ENCODE results near the gene NTN4. TPM values are rescaled to one million over a fixed set of nuclear protein-coding genes. Genes with fewer than 3 reads are reported as not detected.

The NTN4 gene
- total RNA-seq, 1 experiment from 2014 or later = 0.17 TPM

DNA sequence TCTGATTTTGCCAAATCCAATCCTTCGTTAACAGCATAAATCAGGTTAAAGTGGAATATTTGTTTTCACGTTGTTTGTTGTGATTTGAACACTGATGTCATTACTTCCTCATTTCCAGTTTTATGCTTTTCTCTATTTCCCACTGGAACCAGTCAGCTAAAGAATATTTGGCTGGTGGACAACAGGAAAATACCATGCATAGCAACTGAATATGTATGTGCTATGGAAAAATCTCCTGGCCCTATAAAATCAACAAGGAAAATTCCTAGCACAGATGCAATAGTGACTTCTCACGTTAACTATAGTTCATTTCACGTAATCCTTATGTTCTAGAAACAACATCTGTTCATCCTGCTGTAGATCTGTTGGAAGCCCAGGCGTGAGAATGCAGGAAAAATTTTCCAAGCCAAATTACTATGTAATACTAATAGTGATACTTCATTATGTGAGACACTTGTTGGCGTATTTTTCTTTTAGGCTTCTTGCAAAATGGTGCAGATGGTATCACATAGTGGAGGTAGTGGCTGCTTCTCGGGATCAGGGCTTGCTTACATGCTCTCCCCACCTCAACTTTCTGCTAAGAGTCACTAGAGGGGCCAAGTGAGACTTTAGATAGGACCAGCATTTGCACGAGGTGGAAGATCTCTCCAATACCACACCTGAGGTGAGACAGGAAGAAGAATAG is 153.0 kb downstream of the NTN4 start:
- no CpG with 5 or more reads among the region's 8 CpGs for WGBS (ENCODE audit: extremely low coverage, insufficient read length, low lambda C conversion rate)
- no peaks in the 10 kb centered on the region for H3K27me3 ChIP-seq (ENCODE audit: insufficient read depth, low read length)

More for the DNA sequence above, 153.0 kb downstream of the NTN4 start:
- H4K20me1 ChIP-seq (ENCODE audit: control insufficient read depth, insufficient read depth, insufficient read length) = no peaks in the 10 kb centered on the region
- no peaks in the 10 kb centered on the region for H3K79me2 ChIP-seq (ENCODE audit: insufficient read depth, low read length)
- H3K27ac ChIP-seq (ENCODE audit: insufficient read length, low read depth, low read length) = no peak overlapping the region
- no peak overlapping the region for H2BK120ac ChIP-seq (ENCODE audit: low read depth, low read length, poor library complexity, severe bottlenecking)
- H2AK5ac ChIP-seq (ENCODE audit: insufficient read length, low read length) = no peak overlapping the region
- Mint-ChIP-seq H3K27ac (no peak overlapping the region; a peak in 1 of 7 replicates), H3K36me3 (ENCODE audit: insufficient read depth in 1 of 3, low read depth in 3 of 3) (peaks cover 0 to 26% (median 11%) of the 10 kb centered on the region in 3 experiments; a peak in 4 of 7 replicates), H3K27me3 (ENCODE audit: low read depth) (no peaks in the 10 kb centered on the region), H3K4me1 (0 out of 4 replicates have a peak, but pooled peaks cover 0 to 3% of the 10 kb centered on the region in 2 experiments), H3K9me3 (peaks cover 0 to 5% of the 10 kb centered on the region in 2 experiments; a peak in 3 of 5 replicates), H3K4me3 (no peak overlapping the region)
- no peaks in the 10 kb centered on the region for H3K79me1 ChIP-seq (ENCODE audit: insufficient read depth, low read depth, low read length, poor library complexity, severe bottlenecking)
- H2BK15ac ChIP-seq (ENCODE audit: low read depth, low read length) = no peak overlapping the region
- TF ChIP-seq, protein P1, sequence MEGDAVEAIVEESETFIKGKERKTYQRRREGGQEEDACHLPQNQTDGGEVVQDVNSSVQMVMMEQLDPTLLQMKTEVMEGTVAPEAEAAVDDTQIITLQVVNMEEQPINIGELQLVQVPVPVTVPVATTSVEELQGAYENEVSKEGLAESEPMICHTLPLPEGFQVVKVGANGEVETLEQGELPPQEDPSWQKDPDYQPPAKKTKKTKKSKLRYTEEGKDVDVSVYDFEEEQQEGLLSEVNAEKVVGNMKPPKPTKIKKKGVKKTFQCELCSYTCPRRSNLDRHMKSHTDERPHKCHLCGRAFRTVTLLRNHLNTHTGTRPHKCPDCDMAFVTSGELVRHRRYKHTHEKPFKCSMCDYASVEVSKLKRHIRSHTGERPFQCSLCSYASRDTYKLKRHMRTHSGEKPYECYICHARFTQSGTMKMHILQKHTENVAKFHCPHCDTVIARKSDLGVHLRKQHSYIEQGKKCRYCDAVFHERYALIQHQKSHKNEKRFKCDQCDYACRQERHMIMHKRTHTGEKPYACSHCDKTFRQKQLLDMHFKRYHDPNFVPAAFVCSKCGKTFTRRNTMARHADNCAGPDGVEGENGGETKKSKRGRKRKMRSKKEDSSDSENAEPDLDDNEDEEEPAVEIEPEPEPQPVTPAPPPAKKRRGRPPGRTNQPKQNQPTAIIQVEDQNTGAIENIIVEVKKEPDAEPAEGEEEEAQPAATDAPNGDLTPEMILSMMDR (conservative IDR thresholded peaks at IDR 0.05) = no peak
- H3K4me1 ChIP-seq (ENCODE audit: insufficient read depth, low read length) = no peaks in the 10 kb centered on the region
- no peak overlapping the region for H3T11ph ChIP-seq (ENCODE audit: low read length)
- no peak overlapping the region for H2BK20ac ChIP-seq (ENCODE audit: low read depth, low read length, poor library complexity, severe bottlenecking)
- H2AFZ ChIP-seq (ENCODE audit: low read length) = no peak overlapping the region
- H3K9me3 ChIP-seq (ENCODE audit: control insufficient read depth, low read depth, low read length) = no peaks in the 10 kb centered on the region
- no peak overlapping the region for H3K4ac ChIP-seq (ENCODE audit: low read depth, low read length)
- DNase-seq = no peak
- no peak overlapping the region for H3K14ac ChIP-seq (ENCODE audit: insufficient read depth, low read length)
- no peak overlapping the region for H3K9ac ChIP-seq (ENCODE audit: extremely low read depth, insufficient read length, low read length)
- H4K91ac ChIP-seq (ENCODE audit: insufficient read length, low read depth, low read length) = no peak overlapping the region
- H4K5ac ChIP-seq (ENCODE audit: insufficient read length, low read depth, low read length) = no peak overlapping the region
- no peak overlapping the region for H3K56ac ChIP-seq (ENCODE audit: insufficient read length, low read depth, low read length)
- no peak overlapping the region for H3K4me2 ChIP-seq (ENCODE audit: insufficient read depth, insufficient read length, low read length)
- H4K8ac ChIP-seq (replicated peaks; ENCODE audit: insufficient read length, low read depth, low read length) = no peak overlapping the region
- H2BK5ac ChIP-seq (ENCODE audit: insufficient read length, low read length) = no peak overlapping the region
- no peaks in the 10 kb centered on the region for H3K23me2 ChIP-seq (ENCODE audit: insufficient read length, low read depth, low read length, poor library complexity, severe bottlenecking)
- no peak overlapping the region for H3K23ac ChIP-seq (ENCODE audit: insufficient read length, low read depth, low read length)
- H3K18ac ChIP-seq (ENCODE audit: insufficient read length, low read depth, low read length) = no peak overlapping the region
- no peak overlapping the region for H2BK12ac ChIP-seq (ENCODE audit: insufficient read length, low read depth, low read length)
